Retinal pigment epithelial cell (primary cell): ENCODE results near the gene LNPEP.

Experiments used
- DNase-seq: peaks from one replicate; pipeline ENCODE4 v3.0.0-alpha.2; 2010; ENCODE audit warnings: low read depth
- H3K4me3 ChIP-seq: 2 replicates; pipeline ENCODE4 v1.5.1; 2011; ENCODE audit warnings: mild to moderate bottlenecking, low read length, control low read depth, moderate library complexity
- CTCF ChIP-seq: conservative IDR thresholded peaks from 2 replicates; pipeline ENCODE4 v1.5.1; 2011; ENCODE audit warnings: low read depth, low read length, control low read depth, inconsistent platforms

The LNPEP gene

GRCh38 chr5:97037819-97038218 is 101.9 kb downstream of the LNPEP start:
- TF ChIP-seq CTCF: no peak
- H3K4me3 ChIP-seq: no peak overlapping the region

GRCh38 chr5:97041239-97041638 is 105.4 kb downstream of the LNPEP start:
- no peak overlapping the region for H3K4me3 ChIP-seq
- no peak for TF ChIP-seq CTCF
- DNase-seq: no peak

More at GRCh38 chr5:97037819-97038218, 101.9 kb downstream of the LNPEP start:
- no peak for DNase-seq

GRCh38 chr5:97042996-97043395 is 107.1 kb downstream of the LNPEP start:
- DNase-seq: no peak
- no peak overlapping the region for H3K4me3 ChIP-seq
- no peak for TF ChIP-seq CTCF

- no peak overlapping the region for H3K4me3 ChIP-seq
- no peak for DNase-seq
- TF ChIP-seq CTCF: no peak
Measured at GRCh38 chr5:97043511-97043910, 107.6 kb downstream of the LNPEP start.

- no peak overlapping the region for H3K4me3 ChIP-seq
- peak; percentile 42 for TF ChIP-seq CTCF
- no peak for DNase-seq
Measured at GRCh38 chr5:97044052-97044451, 108.2 kb downstream of the LNPEP start.

GRCh38 chr5:97046270-97046982 is 110.5 kb downstream of the LNPEP start:
- no peak overlapping the region for H3K4me3 ChIP-seq
- no peak for DNase-seq
- no peak for TF ChIP-seq CTCF

GRCh38 chr5:97047076-97047475 is 111.2 kb downstream of the LNPEP start:
- TF ChIP-seq CTCF: no peak
- no peak for DNase-seq
- no peak overlapping the region for H3K4me3 ChIP-seq
